Activated CD4-positive, alpha-beta memory T cell treated with anti-CD3 and anti-CD28 coated beads, Interleukin-2, amount 10 ng/mL, durations not matched to agents 7 days and 5 days (primary cell): ENCODE results near the gene LONRF2. TPM values are rescaled to one million over a fixed set of nuclear protein-coding genes. Genes with fewer than 3 reads are reported as not detected.
"Not testable (repeated sequence)": the region's sequence is repeated elsewhere in the genome, so short reads cannot be mapped to it uniquely, and the experiment has no call there.

Experiments
- CTCF ChIA-PET: fragments of 350-600 bp; sonication (Branson Sonifier 250); formaldehyde crosslinking; loops from one replicate; lab custom pipeline; 2021; ENCODE audit warnings: antibody characterized with exemption, inconsistent platforms; lab: Charles Lee
- POLR2A ChIA-PET: fragments of 350-600 bp; sonication (Branson Sonifier 250); formaldehyde crosslinking; loops from one replicate; lab custom pipeline; 2021; ENCODE audit warnings: antibody characterized with exemption; lab: Charles Lee
- DNase-seq: peaks from one replicate; pipeline ENCODE4 v3.0.0-alpha.2; 2020
- H3K27ac Mint-ChIP-seq: one replicate; pipeline ENCODE4 v1.8.0; 2021; ENCODE audit warnings: mild to moderate bottlenecking, mixed read lengths
- H3K27me3 Mint-ChIP-seq: one replicate; pipeline ENCODE4 v1.8.0; 2021; ENCODE audit warnings: mixed read lengths
- H3K36me3 Mint-ChIP-seq: one replicate; pipeline ENCODE4 v1.8.0; 2021; ENCODE audit warnings: low read depth, mixed read lengths
- H3K4me1 Mint-ChIP-seq: one replicate; pipeline ENCODE4 v1.8.0; 2021; ENCODE audit warnings: mixed read lengths
- H3K4me3 Mint-ChIP-seq: one replicate; pipeline ENCODE4 v1.8.0; 2021; ENCODE audit warnings: mild to moderate bottlenecking, mixed read lengths
- H3K9me3 Mint-ChIP-seq: one replicate; pipeline ENCODE4 v1.8.0; 2021; ENCODE audit warnings: mixed read lengths
- total RNA-seq, 2 experiments: library from RNA; stranded (reverse); gene quantifications; one replicate each; pipeline ENCODE4 v1.2.3, GENCODE V29; 2021

The LONRF2 gene
- total RNA-seq, 2 experiments from 2014 or later: 0.08 to 0.10 TPM

DNA sequence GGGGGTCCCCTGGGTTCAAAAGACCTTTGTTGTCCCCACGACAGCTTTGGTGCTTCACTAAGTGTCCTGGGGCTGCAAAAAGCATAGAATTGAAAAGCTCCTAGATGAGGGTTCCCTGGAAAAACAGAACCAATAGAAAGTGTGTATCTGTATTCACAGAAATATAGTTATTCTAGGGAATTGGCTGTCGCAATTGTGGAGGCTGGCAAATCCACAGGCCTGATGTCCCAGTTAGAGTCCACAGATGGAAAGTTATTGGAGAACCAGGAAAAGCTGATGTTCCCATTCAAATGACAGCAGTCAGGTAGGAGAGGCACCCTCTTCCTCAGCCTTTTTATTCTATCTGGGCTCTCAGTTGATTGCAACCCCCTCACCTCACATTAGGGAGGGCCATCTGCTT is 65.5 kb downstream of the LONRF2 start:
- no peak for DNase-seq
- ChIA-PET CTCF (interaction anchor here (0.8 to 1.0 kb wide), 2 partner anchors 10 to 124 kb away, joined by 3 to 4 read pairs; no protein-coding TSS in a partner anchor), POLR2A (no interaction called here)
- Mint-ChIP-seq H3K27ac (no peak overlapping the region), H3K4me3 (no peak overlapping the region), H3K9me3 (no peaks in the 10 kb centered on the region), H3K27me3 (no peaks in the 10 kb centered on the region), H3K36me3 (no peaks in the 10 kb centered on the region), H3K4me1 (no peaks in the 10 kb centered on the region)

DNA sequence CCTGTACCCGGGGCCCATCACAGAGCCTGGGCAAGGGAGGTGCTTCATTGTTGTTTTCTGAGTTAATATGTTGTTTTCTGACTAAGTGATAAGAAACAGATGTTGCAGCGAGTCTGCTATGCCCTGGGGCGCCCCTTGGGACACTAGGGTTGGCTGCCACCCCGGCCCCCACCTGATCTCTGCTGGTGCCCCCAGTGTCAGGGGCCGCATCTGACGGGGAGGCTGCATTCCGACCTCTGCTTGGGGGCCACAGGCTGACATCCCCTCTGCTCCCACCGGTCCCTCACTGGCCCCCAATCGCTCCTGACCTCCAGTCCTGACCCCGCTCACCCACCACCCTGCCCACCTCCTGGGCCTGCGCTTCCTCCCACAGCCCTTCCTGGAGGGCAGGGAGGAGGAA is 65.9 kb downstream of the LONRF2 start:
- CTCF ChIA-PET: interaction anchor here (0.8 to 1.0 kb wide), 2 partner anchors 10 to 124 kb away, joined by 3 to 4 read pairs; no protein-coding TSS in a partner anchor
- no peaks in the 10 kb centered on the region for H3K27me3 Mint-ChIP-seq

DNA sequence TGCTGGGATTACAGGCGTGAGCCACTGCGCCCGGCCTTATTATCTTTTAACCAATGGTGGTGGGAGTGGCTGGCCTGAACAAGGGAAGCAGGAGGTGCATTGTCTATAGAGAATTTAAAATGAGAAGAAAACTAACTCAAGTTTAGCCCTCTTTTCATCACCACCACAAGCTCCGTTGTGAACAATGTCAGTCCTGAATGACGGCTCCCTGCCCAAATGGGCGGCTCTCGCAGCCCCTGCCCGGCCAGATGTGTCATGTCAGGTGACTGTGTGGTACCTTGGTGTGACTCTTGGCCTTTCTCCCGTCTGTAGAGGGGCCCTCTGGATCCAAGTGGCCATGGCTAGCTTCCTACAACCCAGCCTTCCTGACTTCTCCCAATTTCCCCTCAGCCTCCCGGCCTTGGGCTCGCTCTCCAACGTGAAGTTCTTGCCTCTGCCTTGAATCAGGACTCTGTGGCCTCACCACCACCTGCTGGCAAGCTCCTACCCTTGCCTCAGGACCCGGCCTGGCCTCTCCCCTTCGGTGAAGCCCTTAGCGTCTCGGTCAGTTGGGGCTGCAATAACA is 67.6 kb downstream of the LONRF2 start:
- Mint-ChIP-seq H3K4me3 (no peak overlapping the region), H3K9me3 (no peaks in the 10 kb centered on the region), H3K36me3 (no peaks in the 10 kb centered on the region), H3K27ac (no peak overlapping the region), H3K27me3 (no peaks in the 10 kb centered on the region), H3K4me1 (no peaks in the 10 kb centered on the region)
- CTCF ChIA-PET: interaction anchor here (1.0 kb wide), 1 partner anchor 126 kb away, joined by 3 read pairs; no protein-coding TSS in a partner anchor
- POLR2A ChIA-PET: no interaction called here
- DNase-seq: no peak

More for the DNA sequence above, 65.9 kb downstream of the LONRF2 start:
- POLR2A ChIA-PET: no interaction called here
- H3K4me3 Mint-ChIP-seq: no peak overlapping the region
- no peak for DNase-seq
- no peaks in the 10 kb centered on the region for H3K36me3 Mint-ChIP-seq
- H3K9me3 Mint-ChIP-seq: no peaks in the 10 kb centered on the region
- H3K4me1 Mint-ChIP-seq: no peaks in the 10 kb centered on the region
- H3K27ac Mint-ChIP-seq: no peak overlapping the region

DNA sequence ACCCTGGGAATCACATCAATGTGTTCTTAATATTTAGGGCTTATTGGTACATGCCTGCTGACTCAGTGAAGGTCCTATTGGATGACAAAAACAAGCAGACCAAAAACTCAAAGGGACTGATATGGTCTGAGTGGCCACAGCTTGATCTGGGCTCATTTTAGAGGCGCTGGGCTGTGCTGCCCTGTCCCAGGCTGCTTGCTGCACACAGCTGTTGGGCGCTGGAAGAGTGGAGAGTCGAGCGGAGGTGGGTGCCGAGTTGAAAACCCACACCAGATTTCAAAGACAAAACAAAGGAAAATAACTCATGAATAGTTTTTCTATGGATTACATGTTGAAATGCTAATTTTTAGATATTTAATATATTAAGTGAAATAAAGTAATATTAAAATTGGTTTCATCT is 68.5 kb downstream of the LONRF2 start:
- Mint-ChIP-seq H3K27me3 (no peaks in the 10 kb centered on the region), H3K27ac (no peak overlapping the region), H3K4me3 (no peak overlapping the region), H3K9me3 (no peaks in the 10 kb centered on the region), H3K36me3 (no peaks in the 10 kb centered on the region), H3K4me1 (no peaks in the 10 kb centered on the region)
- ChIA-PET CTCF (no interaction called here), POLR2A (no interaction called here)
- no peak for DNase-seq

DNA sequence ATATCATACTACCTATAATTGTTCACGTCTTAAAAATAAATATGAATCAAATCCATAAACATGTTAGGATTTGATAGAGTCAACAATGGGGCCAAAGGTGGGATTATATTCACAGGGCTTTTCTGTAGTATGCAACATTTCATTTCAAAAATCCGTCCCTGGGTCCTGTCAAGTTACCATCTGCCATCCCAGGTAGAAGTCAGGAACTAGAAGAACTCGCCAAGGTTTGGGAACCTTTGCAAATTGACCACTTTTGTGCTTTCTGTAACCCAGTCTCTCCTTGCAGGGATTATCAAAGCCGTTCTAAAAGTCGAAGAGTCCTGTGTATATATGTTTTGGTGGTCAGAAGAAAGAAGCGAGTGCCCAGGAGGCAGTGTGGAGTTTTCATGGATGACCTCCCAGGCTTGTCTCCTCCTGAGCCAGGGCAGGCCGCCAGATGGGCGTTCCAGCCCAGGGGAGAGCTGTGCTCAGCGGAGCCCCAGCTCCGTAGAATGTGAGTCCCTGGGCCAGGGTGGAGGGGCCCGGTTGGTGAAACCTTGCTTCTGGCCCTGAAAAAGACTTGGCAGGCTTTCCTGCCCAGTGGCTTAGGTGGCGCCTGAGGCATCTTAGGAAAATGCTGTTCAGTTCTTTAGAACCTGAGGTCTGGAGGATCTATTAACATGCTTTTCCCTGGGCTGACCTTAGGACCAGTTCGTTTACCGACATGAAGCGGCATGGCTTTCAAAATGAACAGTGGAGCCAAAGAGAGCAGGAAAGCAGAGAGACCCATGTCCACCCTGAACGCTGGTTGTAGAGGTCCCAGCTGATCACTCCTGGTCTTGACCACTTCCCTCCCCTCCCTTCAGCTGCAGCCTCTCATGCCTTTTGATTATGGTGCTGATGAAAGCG is 69.2 kb downstream of the LONRF2 start:
- Mint-ChIP-seq H3K36me3 (no peaks in the 10 kb centered on the region), H3K9me3 (no peaks in the 10 kb centered on the region), H3K4me1 (no peaks in the 10 kb centered on the region), H3K27me3 (peaks cover 2% of the 10 kb centered on the region), H3K27ac (no peak overlapping the region), H3K4me3 (no peak overlapping the region)
- ChIA-PET CTCF (no interaction called here), POLR2A (no interaction called here)
- DNase-seq: no peak

DNA sequence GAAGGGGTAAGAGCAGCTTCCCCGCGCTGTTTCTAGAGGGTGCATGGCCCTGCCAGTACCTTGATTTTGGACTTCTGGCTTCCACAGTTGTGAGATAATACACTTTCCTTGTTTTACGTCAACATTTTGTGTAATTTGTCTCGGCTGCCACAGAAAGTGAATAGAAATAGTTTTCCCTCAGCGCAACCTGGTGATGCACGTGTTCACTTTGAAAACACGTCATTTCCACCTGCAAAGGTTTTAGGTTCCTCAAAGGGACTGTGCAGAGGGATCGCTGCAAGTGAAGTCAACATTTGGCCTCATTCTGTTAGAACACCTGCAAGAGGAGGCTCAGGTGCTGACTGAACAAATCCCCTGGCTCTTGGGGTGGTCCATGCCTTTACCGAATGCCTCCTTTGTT is 71.7 kb downstream of the LONRF2 start:
- Mint-ChIP-seq H3K9me3 (no peaks in the 10 kb centered on the region), H3K27ac (no peak overlapping the region), H3K36me3 (no peaks in the 10 kb centered on the region), H3K27me3 (peaks cover 2% of the 10 kb centered on the region), H3K4me1 (no peaks in the 10 kb centered on the region), H3K4me3 (no peak overlapping the region)
- CTCF ChIA-PET: interaction anchor here (1.5 kb wide), 1 partner anchor 11 kb away, joined by 3 read pairs; no protein-coding TSS in a partner anchor
- POLR2A ChIA-PET: no interaction called here
- no peak for DNase-seq

DNA sequence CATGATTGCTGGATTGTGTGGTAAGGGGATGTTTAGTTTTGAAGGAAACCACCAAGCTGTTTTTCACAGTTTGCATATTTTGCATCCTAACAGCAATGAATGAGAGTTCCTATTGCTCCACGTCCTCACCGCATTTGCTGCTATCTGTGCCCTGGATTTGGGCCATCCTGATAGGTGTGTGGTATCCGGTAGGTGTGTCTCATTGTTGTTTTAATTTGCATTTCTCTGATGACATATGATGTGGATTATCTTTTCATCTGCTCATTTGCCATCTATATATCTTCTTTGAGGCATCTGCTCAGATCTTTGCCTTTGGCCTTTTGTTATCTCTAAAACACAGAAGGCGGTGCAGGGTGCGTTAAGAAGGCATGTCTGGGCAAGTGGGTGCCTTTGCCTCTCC is 73.3 kb downstream of the LONRF2 start:
- H3K27me3 Mint-ChIP-seq: peaks cover 2% of the 10 kb centered on the region
- H3K4me3 Mint-ChIP-seq: no peak overlapping the region
- no peak overlapping the region for H3K27ac Mint-ChIP-seq
- POLR2A ChIA-PET: no interaction called here
- no peaks in the 10 kb centered on the region for H3K36me3 Mint-ChIP-seq
- no peak for DNase-seq
- no peaks in the 10 kb centered on the region for H3K9me3 Mint-ChIP-seq
- no peaks in the 10 kb centered on the region for H3K4me1 Mint-ChIP-seq
- CTCF ChIA-PET: no interaction called here

DNA sequence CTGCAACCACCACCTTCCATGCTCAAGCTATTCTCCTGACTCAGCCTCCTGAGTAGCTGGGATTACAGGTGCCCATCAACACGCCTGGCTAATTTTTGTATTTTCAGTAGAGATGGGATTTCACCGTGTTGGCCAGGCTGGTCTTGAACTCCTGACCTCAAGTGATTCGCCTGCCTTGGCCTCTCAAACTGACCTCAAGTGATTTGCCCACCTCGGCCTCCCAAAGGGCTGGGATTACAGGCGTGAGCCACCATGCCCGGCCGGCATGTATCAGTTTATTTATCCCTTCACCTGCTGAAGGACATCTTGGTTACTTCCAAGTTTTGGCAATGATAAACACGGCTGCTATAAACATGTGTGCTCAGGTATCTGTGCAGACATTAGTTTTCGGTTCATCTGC is 73.7 kb downstream of the LONRF2 start:
- POLR2A ChIA-PET, H3K27me3 Mint-ChIP-seq, H3K4me1 Mint-ChIP-seq, H3K27ac Mint-ChIP-seq, H3K4me3 Mint-ChIP-seq, H3K9me3 Mint-ChIP-seq, H3K36me3 Mint-ChIP-seq, CTCF ChIA-PET, DNase-seq: not testable (repeated sequence)

DNA sequence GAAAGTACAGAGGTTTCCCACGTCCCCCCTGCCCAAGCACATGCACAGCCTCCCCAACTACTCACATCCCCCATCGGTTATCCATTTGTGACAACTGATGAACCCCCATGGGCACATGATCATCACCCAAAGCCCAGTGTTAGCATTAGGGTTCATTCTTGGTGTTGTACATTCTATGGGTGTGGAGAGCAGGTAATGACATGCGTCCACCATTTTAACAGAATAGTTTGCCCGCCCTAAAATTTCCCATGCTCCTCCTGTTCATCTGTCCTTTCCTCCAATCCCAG is 74.3 kb downstream of the LONRF2 start:
- Mint-ChIP-seq H3K36me3 (no peaks in the 10 kb centered on the region), H3K9me3 (no peaks in the 10 kb centered on the region), H3K27ac (no peak overlapping the region), H3K4me3 (no peak overlapping the region), H3K27me3 (peaks cover 2% of the 10 kb centered on the region), H3K4me1 (no peaks in the 10 kb centered on the region)
- POLR2A ChIA-PET: no interaction called here
- no peak for DNase-seq
- CTCF ChIA-PET: no interaction called here

DNA sequence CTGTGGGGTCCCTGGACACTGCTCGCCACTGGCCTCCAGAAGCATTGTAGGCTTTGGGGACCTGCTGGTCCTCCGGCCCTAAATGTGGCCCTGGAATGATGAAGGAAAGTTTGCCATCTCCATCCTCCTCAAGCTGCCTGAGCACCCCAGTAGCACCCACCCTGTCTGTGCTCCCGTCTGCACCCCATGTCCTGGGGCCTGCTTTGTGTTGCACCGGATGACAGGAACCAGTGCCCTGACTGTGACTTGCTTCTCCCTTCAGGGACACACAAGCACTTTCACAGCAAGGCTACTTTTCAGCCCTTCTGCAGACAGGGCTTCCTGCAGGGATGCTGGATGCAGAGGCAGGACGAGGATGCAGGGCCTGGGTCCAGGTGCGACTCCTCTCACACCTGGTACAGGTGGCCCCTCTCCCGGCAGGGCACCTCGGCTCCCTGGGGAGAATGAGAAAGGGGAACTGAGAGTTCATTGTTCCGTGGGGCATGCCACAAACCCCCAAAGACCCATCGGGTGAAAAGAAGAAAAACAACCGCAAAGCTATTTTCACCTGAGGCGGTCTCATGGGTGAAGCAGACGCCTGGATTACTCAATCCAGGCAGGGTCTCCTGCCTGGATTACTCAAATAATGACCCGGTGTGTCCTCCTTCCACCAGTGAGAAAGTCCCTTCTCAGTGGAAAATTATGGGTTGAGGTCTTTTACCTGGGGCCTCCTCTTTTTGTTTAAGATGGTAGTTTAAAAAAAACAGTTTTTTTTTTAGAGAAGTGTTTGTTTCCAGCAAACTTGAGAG is 74.9 kb downstream of the LONRF2 start:
- CTCF ChIA-PET: interaction anchor here (1.0 kb wide), 1 partner anchor 688 kb away, joined by 3 read pairs; no protein-coding TSS in a partner anchor
- POLR2A ChIA-PET: no interaction called here
- Mint-ChIP-seq H3K36me3 (no peaks in the 10 kb centered on the region), H3K4me1 (no peaks in the 10 kb centered on the region), H3K27me3 (peaks cover 2% of the 10 kb centered on the region), H3K9me3 (no peaks in the 10 kb centered on the region), H3K27ac (no peak overlapping the region), H3K4me3 (no peak overlapping the region)
- DNase-seq: no peak

DNA sequence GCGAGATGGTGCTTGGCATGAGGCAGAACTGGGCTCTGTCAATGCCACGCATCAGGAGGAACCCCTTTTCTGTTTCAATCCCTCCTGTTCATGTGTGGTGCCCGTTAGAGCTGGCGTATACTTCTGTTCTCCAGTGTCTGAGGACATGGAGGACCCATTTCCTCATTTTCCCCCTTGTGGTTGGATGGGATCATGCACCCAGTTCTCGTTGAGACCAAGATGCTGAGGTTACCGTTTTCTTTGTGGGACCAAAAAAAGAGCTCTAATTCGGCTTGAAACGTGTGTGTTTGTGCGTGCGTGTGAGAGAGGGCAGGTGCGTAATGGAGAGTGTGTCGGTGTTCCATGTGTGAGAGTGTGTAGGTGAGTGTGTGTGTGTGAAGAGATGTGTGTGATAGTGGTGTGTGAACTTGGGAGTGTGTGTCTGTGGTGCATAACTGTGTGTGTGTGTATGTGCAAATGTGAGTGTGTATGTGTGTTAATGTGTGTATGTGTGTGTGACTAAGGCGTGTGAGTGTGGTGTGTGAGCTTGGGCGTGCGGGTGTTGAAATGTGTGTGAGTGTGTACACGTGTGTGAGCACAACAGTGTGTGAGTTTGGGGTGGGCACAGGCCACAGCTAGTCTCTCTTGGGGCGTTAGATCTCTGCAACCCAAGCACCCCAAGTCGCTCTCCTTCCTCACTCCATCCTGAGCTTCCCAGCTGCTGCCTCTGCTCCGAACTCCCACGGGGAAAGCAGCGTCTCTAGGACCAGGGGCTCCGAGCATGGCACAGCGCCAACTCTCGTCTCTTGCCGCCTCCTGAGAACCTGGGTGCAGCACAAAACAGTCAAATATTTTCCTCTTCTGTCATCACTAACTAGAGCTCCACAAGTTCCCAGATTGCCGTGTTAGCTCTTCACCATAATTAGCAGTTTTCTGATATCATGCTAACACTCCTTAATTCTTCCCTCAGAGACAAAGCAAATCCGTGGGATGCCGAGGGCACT is 75.8 kb downstream of the LONRF2 start:
- Mint-ChIP-seq H3K4me1 (no peaks in the 10 kb centered on the region), H3K27ac (no peak overlapping the region), H3K4me3 (no peak overlapping the region), H3K36me3 (no peaks in the 10 kb centered on the region), H3K9me3 (no peaks in the 10 kb centered on the region), H3K27me3 (peaks cover 2% of the 10 kb centered on the region)
- CTCF ChIA-PET: interaction anchor here (0.9 to 1.4 kb wide), 6 partner anchors 10 to 690 kb away, joined by 3 to 4 read pairs (median 3); no protein-coding TSS in a partner anchor
- no peak for DNase-seq
- POLR2A ChIA-PET: no interaction called here

DNA sequence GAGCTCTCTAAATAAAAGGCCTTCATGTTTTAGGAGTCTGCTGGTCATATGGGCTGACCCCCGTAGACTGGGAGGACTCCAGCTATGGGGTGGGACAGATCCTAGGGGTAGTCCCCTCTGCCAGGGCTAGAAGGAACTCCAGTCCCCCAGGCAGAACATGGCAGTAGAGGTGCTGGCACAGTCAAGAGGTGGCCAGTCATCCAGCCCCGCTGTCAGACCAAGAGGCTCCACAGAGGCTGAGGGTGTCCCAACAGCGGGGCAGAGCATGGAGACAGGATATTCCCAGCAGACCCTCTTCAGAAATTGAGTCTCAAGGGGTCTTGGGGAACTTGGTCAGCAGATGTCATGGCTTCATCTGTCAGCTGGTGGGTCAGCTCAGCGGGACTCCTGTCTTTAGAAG is 76.6 kb downstream of the LONRF2 start:
- H3K9me3 Mint-ChIP-seq: no peaks in the 10 kb centered on the region
- POLR2A ChIA-PET: no interaction called here
- no peak overlapping the region for H3K4me3 Mint-ChIP-seq
- no peaks in the 10 kb centered on the region for H3K4me1 Mint-ChIP-seq
- H3K36me3 Mint-ChIP-seq: no peaks in the 10 kb centered on the region
- no peak for DNase-seq
- H3K27ac Mint-ChIP-seq: no peak overlapping the region
- H3K27me3 Mint-ChIP-seq: peaks cover 2% of the 10 kb centered on the region
- CTCF ChIA-PET: interaction anchor here (1.0 to 1.4 kb wide), 4 partner anchors 17 to 689 kb away, joined by 3 to 4 read pairs (median 3); no protein-coding TSS in a partner anchor
